ENCODE measurements around the gene SLC24A3.
"Not testable (repeated sequence)": the region's sequence is repeated elsewhere in the genome, so short reads cannot be mapped to it uniquely, and the experiment has no call there.

The SLC24A3 gene

DNA sequence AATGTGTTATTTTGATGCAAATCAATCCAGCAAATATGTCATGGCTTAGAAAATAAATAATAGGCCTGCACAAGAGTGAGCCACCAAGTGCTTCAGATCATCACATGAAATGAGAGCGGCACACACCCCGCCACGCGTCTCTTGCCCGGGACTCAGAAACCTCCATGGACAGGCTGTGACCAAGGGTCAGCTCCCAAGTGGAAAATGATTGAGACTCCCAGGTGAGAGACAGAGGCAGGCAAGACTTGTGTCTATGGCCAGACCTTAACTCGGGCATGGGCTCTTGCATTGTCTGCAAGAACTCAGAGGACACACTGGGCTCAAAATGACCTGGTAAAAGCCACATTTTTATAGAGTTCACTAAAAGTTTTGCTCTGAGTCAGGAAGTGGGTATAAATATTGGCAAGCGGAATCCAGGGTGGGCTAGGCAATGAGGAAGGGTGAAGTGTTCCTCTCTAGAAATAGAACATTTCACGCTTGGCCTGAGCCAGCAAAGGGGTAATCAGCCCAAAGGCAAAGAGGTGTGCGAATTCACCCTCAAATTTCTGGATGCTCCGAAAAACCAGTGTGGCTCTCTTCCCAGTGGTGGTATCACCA lies 514.9 kb downstream of the SLC24A3 start:
- in situ Hi-C loops (cut with MboI; ENCODE audit: low sequenced_read_pairs), result no loop called here

- in situ Hi-C loops (cut with MboI; ENCODE audit: low sequenced_read_pairs), result no loop called here
These were observed 517.2 kb downstream of the SLC24A3 start for GRCh38 chr20:19729672-19730071.

GRCh38 chr20:19730706-19731105 lies 518.3 kb downstream of the SLC24A3 start:
- in situ Hi-C loops (cut with MboI; ENCODE audit: low sequenced_read_pairs), result no loop called here

DNA sequence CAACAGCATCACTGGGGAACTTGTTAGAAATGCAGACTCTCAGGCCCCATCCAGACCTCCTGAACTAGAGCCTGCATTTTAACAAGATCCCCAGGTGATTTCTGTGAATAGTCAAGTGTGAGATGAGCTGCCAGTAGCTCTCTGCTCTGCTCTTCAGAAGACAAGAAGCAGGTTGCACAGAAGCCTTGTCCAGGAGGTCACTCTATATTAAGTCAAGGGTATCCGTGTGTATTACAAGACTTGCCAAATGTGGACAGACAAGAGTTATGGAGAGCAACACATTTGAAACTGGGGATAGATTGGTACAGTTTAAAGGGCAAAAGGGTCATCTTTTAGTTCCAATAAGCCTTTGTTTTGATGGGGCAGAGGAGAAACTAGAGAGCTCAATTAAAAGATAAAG lies 522.4 kb downstream of the SLC24A3 start:
- in situ Hi-C loops (cut with MboI; ENCODE audit: low sequenced_read_pairs), result no loop called here

GRCh38 chr20:19735446-19735845 lies 523.0 kb downstream of the SLC24A3 start:
- in situ Hi-C loops (cut with MboI; ENCODE audit: low sequenced_read_pairs), result no loop called here

DNA sequence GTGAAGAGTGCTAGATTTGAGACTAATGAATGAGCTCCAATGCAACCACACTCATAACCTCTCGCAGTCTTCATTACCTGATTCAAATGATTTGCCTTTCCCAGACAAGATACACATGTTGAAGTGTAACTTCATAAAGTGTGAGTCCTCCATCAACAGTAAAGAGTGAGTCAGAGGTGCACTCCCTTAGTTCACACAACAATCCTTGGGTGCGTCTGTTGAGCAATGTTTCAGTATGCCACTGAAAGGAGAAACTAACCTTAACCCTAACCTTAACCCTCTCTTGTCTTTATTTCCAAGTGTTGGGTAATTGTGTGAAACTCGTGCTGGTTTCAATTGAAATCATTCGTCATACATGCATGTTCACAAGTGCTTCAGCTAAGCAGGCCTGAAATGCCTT lies 524.6 kb downstream of the SLC24A3 start:
- in situ Hi-C loops (cut with MboI; ENCODE audit: low sequenced_read_pairs), result no loop called here

DNA sequence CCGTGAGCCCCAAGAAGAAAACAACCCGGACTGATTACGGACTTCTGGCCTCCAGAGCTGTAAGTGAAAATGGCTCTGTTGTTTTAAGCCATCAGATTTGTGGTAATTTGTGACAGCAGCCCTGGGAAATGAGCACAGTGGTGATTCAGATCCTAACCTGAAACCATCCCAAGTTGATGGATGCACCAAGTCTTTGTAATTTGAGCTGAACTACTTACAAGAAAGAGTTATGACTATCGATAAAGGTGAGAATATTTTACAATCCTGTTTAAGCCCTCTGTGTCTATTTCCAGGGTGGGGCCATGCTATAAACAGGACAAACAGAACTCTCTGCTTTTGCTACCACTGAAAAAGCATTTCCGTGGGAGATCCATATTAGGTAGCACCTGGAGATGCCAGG lies 526.5 kb downstream of the SLC24A3 start:
- in situ Hi-C loops (cut with MboI; ENCODE audit: low sequenced_read_pairs), result no loop called here

- in situ Hi-C loops (cut with MboI; ENCODE audit: low sequenced_read_pairs), result no loop called here
These were observed 526.9 kb downstream of the SLC24A3 start for GRCh38 chr20:19739351-19739750.

DNA sequence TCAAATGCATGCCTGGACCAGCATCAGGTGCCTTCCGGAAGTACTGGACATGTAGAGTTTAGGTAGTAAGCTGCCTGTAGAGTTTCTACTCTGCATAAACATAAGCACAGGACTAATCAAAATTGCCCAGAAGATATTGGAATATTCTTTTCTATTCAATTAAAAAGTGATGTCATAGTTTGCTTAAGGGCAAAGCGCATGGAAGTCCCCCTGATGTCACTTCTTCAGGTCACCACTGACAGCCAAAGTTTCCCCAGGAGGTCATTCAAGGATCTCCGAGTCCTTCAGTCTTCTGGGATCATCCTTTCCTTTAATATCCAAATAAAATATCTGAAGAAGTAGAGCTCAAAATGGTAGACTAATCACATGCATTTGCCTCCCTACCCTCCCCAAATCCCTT lies 528.1 kb downstream of the SLC24A3 start:
- in situ Hi-C loops (cut with MboI; ENCODE audit: low sequenced_read_pairs), result no loop called here

DNA sequence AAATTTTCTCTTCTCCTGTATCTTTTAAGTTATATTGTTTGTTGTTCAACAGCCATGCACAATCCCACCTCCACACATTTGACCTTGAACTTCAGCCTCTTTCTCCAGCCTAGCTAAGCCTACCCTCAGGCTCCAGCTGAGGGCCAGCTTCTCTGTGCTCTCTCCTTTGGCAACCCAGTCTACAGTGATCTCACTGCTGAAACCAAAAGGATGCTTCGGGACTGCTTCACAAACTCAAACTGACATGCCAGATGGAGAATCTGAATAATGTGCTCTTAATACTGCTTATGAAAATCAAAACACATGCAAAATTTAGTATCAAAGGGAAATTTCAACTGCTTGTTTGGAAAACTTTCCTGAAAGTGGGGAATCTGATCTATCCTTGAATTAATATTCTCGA lies 529.5 kb downstream of the SLC24A3 start:
- in situ Hi-C loops (cut with MboI; ENCODE audit: low sequenced_read_pairs), result no loop called here

GRCh38 chr20:19742974-19743639 lies 530.7 kb downstream of the SLC24A3 start:
- in situ Hi-C loops (cut with MboI; ENCODE audit: low sequenced_read_pairs), result no loop called here

DNA sequence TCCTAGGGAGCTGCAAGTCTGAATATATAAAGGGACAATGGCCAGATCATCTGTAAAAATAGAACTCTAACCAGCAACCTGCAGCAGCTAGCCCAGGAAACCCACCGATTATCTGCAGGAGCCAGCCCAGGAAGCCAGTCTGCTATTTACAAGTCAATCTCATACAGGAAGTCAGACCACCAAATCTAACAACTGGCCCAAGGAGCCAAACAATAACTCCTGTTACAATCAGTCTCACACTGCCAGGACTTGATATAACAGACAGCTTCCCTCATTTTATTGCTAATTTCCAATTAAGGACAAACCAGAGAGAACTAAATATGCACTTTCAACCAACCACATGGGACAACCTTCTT lies 531.2 kb downstream of the SLC24A3 start:
- in situ Hi-C loops (cut with MboI; ENCODE audit: low sequenced_read_pairs), result no loop called here

DNA sequence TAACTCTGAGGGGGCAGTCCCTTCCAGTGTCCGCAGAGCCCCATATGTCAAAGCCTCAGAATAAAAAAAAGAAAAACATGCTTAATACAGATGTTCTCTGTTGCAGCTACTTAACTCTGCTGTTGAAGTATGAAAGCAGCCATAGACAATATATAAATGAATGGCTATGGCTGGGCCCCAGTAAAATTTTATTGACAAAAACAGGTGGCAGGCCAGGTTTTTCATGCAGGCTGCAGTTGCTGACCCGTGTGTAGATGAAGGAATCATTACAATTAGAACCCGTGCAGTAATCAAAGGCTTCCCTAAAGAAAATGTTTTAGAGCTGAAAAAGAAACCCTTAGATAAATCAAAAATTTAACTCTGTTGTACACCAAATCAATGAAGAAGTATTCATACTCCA lies 532.7 kb downstream of the SLC24A3 start:
- in situ Hi-C loops (cut with MboI; ENCODE audit: low sequenced_read_pairs), result no loop called here

DNA sequence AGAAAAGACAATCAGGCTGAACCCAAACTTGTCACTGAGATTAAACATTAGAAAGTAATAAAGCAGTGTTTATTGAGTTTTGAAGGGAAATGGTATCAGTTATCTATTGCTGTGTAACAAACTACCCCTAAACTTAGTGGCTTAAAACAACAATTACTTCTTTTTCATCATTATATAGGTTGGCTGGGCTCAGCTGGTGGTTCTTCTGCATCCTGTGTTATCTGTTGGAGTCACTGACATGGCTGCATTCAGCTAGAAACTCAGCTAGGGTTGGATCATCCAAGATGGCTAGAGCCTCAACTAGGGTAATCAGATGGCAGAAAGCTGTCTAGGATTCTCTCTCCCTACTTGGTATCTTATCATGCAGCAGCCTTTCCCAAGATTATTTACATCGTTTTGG lies 533.1 kb downstream of the SLC24A3 start:
- in situ Hi-C loops (cut with MboI; ENCODE audit: low sequenced_read_pairs), result no loop called here

- in situ Hi-C loops (cut with MboI; ENCODE audit: low sequenced_read_pairs), result no loop called here
These were observed 534.0 kb downstream of the SLC24A3 start for GRCh38 chr20:19746396-19746795.

DNA sequence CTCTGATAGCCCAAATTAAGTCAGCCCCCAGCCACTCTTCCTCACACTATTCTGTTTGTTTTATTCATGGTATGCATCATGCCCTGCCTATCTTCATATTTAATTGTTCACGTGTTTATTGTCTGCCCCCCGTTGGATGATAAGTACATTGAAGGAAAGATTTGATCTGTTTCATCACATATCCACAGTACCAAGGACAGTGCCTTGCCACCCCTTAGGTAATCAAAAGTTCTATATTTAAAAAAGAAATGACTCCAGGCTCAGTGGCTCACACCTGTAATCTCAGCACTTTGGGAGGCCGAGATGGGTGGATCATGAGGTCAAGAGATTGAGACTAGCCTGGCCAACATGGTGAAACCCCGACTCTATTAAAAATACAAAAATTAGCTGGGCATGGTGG lies 535.5 kb downstream of the SLC24A3 start:
- in situ Hi-C loops (cut with MboI; ENCODE audit: low sequenced_read_pairs), result no loop called here

- in situ Hi-C loops (cut with MboI; ENCODE audit: low sequenced_read_pairs), result no loop called here
These were observed 536.2 kb downstream of the SLC24A3 start for GRCh38 chr20:19748681-19749080.

DNA sequence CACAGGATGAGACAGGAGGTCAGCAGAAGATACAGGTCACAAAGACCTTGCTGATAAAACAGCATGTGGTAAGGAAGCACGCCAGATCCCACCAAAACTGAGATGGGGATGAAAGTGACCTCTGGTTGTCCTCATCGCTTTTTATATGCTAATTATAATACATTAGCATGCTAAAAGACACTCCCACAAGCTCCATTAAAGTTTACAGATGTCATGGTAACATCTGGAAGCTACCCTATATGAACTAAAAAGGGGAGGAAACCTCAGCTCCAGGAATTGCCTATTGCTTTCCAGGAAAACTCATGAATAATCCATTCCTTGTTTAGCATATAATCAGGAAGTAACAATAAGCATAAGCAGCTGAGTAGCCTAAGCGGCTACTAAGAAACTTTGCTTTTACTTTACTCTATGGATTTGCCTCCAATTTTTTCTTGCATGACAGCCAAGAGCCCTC lies 537.2 kb downstream of the SLC24A3 start:
- in situ Hi-C loops (cut with MboI; ENCODE audit: low sequenced_read_pairs), result no loop called here

DNA sequence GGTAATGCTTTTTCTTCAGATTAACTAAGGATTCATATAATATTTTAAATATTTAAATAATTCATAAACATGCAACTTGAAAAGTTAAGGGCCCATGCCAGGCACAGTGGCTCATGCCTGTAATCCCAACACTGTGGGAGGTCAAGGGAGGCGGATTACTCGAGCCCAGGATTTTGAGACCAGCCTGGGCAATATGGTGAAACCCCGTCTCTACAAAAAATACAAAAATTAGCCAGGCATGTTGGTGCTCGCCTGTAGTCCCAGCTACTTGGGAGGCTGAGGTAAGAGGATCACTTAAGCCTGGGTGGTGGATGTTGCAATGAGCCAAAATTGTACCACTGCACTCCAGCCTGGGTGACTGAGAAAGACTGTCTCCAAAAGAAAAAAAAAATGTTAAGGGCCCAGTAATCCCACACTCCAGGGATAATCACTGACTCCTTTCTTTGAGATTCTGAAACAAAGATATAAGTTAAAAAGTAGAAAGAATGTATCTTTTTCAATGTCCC lies 537.7 kb downstream of the SLC24A3 start:
- in situ Hi-C loops (cut with MboI; ENCODE audit: low sequenced_read_pairs), result no loop called here

DNA sequence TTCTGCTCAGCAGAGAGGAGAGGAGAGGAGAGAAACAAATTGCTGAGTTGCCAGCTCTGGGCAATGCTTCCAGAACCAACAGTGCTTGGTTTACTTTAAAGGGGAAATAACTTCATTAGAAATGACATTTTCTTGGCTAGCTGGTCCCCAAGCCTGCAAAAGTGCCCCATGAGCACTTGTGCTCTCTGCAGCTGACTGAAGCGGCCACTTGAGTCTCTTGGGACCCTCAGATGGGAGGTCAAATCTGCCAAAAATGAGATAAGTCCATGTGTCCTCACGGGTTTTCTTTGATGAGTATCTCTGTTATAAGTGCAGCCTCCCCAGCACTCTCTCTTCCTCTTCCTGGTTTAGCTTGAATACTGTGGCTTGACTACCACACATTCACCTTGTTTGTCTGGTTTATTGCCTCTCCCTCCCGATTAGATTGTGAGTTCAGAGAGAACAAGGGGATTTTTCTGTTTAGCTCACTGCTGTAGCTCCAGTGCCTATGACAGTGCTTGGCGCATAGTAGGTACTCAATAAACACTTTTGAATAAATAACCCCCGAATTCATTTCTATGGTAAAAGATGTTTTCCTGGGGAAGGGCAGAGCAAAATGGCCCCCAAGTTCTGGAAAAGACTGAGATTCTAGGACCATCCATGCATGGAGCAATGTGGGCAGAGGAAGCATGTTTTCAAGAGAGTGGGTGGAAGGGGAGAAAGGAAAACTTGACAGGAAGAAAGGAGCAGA lies 538.6 kb downstream of the SLC24A3 start:
- in situ Hi-C loops (cut with MboI; ENCODE audit: low sequenced_read_pairs), result no loop called here

- in situ Hi-C loops (cut with MboI; ENCODE audit: low sequenced_read_pairs), result not testable (repeated sequence)
These were observed 541.8 kb downstream of the SLC24A3 start for GRCh38 chr20:19754201-19754600.
